MM.1S (cell line): ENCODE data around the gene MVB12B.

Source experiments
- CTCF ChIP-seq: fragments of 300-600 bp; sonication (generic); IDR thresholded peaks from 2 replicates; pipeline ENCODE4 v1.5.1; 2016; ENCODE audit warnings: antibody characterized with exemption, low read length, mixed read lengths
- EZH2 ChIP-seq: fragments of 300-600 bp; sonication (generic); optimal IDR thresholded peaks from 2 replicates; pipeline ENCODE3; 2017; ENCODE audit warnings: low read depth, mild to moderate bottlenecking, antibody characterized with exemption, low read length, mixed read lengths
- EZH2phosphoT487 ChIP-seq: fragments of 300-600 bp; sonication (generic); IDR thresholded peaks from 2 replicates; pipeline ENCODE4 v1.6.1; 2018; ENCODE audit warnings: antibody characterized with exemption, low read length

DNA sequence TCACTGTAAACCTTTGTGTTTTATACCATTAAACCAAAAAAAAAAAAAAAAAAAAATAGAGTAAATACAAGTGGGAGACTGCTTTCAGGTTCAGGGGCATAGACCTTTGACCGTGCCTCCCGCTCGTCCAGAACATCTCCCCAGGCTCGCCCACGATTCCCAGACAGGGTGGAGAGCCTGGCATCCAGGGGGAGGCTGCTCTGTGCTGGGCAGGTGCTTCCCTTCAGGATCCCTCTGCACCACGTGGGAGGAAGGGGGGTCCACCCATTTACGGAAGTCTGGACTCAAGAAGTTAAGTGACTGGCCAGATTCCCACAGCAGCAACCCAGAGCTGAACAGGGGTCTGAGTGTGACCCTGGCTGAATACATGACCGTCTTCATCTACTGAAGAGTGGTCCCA is 161.7 kb downstream of the MVB12B start:
- TF ChIP-seq EZH2: no peak
- no peak for TF ChIP-seq CTCF
- TF ChIP-seq EZH2phosphoT487: no peak
